SK-N-SH (cell line): Measurements from ENCODE around the gene EFHD1.

Source experiments
- CTCF ChIP-seq: fragments of 200-600 bp; sonication (generic); IDR thresholded peaks from 2 replicates; pipeline ENCODE4 v1.6.1; 2017; ENCODE audit warnings: antibody characterized with exemption, mild to moderate bottlenecking, moderate library complexity
- FOSL2 ChIP-seq: IDR thresholded peaks from 2 replicates; pipeline ENCODE4 v1.4.0; 2012; ENCODE audit warnings: low read depth, mild to moderate bottlenecking, moderate library complexity, borderline replicate concordance
- NFIC ChIP-seq: IDR thresholded peaks from 2 replicates; pipeline ENCODE4 v1.4.0; 2012; ENCODE audit warnings: borderline replicate concordance
- RAD21 ChIP-seq: IDR thresholded peaks from 2 replicates; pipeline ENCODE4 v1.6.1; 2012; ENCODE audit warnings: mild to moderate bottlenecking, low read length
- TF ChIP-seq, protein P1 (sequence below): IDR thresholded peaks from 2 replicates; pipeline ENCODE4 v1.4.0; 2012; ENCODE audit warnings: low read depth

DNA sequence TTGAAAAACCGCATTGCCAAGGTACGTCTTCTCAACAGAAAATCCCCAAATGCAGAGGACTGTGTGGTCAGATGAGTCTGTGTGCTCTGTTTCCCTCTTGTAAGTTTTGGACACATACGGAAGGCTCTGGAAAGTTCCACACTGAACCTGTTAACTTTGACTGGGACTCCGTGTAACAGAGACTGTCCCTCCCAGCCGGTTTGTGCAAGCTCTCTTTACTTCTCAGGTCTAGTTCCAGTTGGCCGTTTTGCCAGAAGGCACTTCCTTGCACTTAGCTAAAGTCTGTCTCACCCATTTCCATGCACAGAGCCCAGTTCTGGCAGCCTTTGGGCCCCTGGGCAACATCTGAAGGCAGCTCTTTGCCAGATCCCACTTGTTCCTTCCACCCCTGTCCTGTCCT lies 22.0 kb downstream of the EFHD1 start:
- no peak for TF ChIP-seq CTCF
- TF ChIP-seq, protein P1, sequence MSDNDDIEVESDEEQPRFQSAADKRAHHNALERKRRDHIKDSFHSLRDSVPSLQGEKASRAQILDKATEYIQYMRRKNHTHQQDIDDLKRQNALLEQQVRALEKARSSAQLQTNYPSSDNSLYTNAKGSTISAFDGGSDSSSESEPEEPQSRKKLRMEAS: no peak
- TF ChIP-seq FOSL2: no peak
- no peak for TF ChIP-seq RAD21
- no peak for TF ChIP-seq NFIC
